Measurements from ENCODE around the gene ITM2C. TPM values are rescaled to one million over a fixed set of nuclear protein-coding genes. Genes with fewer than 3 reads are reported as not detected.

ITM2C gene
- total RNA-seq, 2 experiments from 2014 or later: 19.8 to 21.5 TPM

DNA sequence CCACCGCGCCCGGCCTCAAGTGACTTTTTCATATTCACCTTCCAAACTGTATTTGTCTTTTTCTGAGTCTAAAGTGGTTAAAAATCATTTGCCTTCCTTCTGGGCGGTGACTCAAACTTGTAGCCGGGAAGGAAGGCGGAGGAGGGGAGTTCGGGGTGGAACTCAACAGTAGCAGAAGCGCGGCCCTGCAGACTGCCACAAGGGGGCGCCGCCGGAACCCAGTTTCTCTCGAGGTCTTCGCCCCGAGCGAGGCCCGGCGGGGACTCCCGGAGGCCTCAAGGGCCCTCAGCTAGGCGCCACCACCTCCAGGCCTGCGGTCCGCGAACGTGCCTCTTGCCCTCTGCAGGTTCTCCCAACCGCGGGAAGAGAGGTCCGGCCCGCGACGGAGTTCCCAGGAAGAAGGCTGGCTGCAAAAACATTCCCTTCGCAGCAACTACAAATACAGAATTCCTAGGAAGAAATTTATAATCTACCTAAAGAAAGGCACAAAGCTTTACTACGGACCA lies 16.8 kb upstream of the ITM2C start:
- H3K4me3 ChIP-seq (ENCODE audit: low read length): no peak overlapping the region
- H3K36me3 Mint-ChIP-seq (ENCODE audit: low read depth): no peaks in the 10 kb centered on the region
- H3K4me1 ChIP-seq (ENCODE audit: insufficient read depth, low read length): peaks cover 13% of the 10 kb centered on the region
- no peak overlapping the region for H3K27ac Mint-ChIP-seq
- ChIA-PET CTCF (interaction anchor here (0.7 to 1.3 kb wide), 6 partner anchors 15 to 578 kb away, joined by 3 to 5 read pairs (median 3); partner anchors contain the start of gene GPR55), POLR2A (interaction anchor here (0.6 to 1.1 kb wide), 3 partner anchors 110 to 161 kb away, joined by 3 to 4 read pairs (median 3); no protein-coding TSS in a partner anchor)
- peaks cover 5% of the 10 kb centered on the region for H3K4me1 Mint-ChIP-seq (ENCODE audit: low read depth)
- no peaks in the 10 kb centered on the region for H3K9me3 Mint-ChIP-seq
- no peak overlapping the region for H3K27ac ChIP-seq (ENCODE audit: low read depth in 1 of 2, low read length in 2 of 2)
- ATAC-seq (ENCODE audit: poor library complexity): peak; percentile 92
- H3K36me3 ChIP-seq (ENCODE audit: insufficient read depth, low read length): no peaks in the 10 kb centered on the region
- H3K9me3 ChIP-seq (ENCODE audit: control insufficient read depth in 1 of 2, insufficient read depth in 1 of 2, low read length in 2 of 2): peaks cover 5 to 11% of the 10 kb centered on the region in 2 experiments
- peaks cover 37% of the 10 kb centered on the region for H3K27me3 Mint-ChIP-seq
- H3K27me3 ChIP-seq (ENCODE audit: control insufficient read depth in 1 of 2, insufficient read depth in 2 of 2, low read length in 2 of 2): peaks cover 3 to 7% of the 10 kb centered on the region in 2 experiments
- DNase-seq: peak; percentile 76 to 93 (median 82)
- intact Hi-C loops (cut with DNase I, micrococcal nuclease): loop anchor here (1.0 to 5.0 kb wide), 4 partner anchors 23 to 139 kb away; no protein-coding TSS in a partner anchor
- H3K4me3 Mint-ChIP-seq: no peak overlapping the region
- TF ChIP-seq, protein P1, sequence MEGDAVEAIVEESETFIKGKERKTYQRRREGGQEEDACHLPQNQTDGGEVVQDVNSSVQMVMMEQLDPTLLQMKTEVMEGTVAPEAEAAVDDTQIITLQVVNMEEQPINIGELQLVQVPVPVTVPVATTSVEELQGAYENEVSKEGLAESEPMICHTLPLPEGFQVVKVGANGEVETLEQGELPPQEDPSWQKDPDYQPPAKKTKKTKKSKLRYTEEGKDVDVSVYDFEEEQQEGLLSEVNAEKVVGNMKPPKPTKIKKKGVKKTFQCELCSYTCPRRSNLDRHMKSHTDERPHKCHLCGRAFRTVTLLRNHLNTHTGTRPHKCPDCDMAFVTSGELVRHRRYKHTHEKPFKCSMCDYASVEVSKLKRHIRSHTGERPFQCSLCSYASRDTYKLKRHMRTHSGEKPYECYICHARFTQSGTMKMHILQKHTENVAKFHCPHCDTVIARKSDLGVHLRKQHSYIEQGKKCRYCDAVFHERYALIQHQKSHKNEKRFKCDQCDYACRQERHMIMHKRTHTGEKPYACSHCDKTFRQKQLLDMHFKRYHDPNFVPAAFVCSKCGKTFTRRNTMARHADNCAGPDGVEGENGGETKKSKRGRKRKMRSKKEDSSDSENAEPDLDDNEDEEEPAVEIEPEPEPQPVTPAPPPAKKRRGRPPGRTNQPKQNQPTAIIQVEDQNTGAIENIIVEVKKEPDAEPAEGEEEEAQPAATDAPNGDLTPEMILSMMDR (IDR thresholded peaks at IDR 0.05): peak; percentile 90

DNA sequence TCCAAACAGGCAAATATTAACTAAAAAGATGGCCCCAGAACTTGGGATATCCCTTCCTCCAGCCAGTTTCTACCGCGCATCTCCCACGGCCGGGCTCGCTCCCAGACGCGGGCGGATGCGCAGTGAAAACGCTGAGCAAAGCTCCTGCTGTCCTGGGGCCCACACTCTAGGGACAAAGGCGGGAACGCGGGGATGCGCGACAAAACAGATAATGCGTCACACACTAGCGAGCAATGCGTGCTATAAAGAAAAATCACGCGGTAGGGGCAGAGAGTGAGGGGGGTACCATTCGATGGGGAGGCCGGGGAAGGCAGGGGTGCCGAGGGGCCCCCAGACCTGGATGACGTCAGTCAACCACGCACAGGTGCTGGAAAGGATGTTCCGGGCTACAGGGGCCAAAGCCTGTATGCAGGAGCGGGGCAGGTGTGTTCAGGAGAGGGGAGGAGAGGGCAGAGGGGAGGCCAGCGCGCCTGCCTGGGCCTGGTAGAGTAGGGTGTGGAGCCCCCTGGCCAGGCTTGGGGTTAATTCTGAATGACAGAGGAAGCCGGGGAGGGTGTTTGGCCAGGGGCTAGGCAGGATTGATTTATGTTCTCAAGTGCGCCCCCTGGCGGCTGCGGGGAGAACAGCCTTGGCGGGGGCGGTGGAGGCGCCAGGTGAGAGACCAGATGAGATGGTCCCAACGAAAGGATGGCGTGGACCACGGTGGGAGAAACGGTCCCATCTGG lies 14.9 kb upstream of the ITM2C start:
- Mint-ChIP-seq H3K27ac (no peak overlapping the region), H3K4me3 (no peak overlapping the region), H3K27me3 (peaks cover 43% of the 10 kb centered on the region), H3K9me3 (no peaks in the 10 kb centered on the region), H3K36me3 (ENCODE audit: low read depth) (no peaks in the 10 kb centered on the region), H3K4me1 (ENCODE audit: low read depth) (peaks cover 5% of the 10 kb centered on the region)
- peaks cover 5 to 11% of the 10 kb centered on the region in 2 experiments for H3K9me3 ChIP-seq (ENCODE audit: control insufficient read depth in 1 of 2, insufficient read depth in 1 of 2, low read length in 2 of 2)
- CTCF ChIA-PET: interaction anchor here (1.1 to 1.6 kb wide), 3 partner anchors 26 to 138 kb away, joined by 3 to 4 read pairs (median 4); no protein-coding TSS in a partner anchor
- no peaks in the 10 kb centered on the region for H3K36me3 ChIP-seq (ENCODE audit: insufficient read depth, low read length)
- TF ChIP-seq, protein P1 (IDR thresholded peaks at IDR 0.05): peak; percentile 94
- H3K4me1 ChIP-seq (ENCODE audit: insufficient read depth, low read length): peaks cover 13% of the 10 kb centered on the region
- DNase-seq (peak; percentile 49 to 80 (median 63)), ATAC-seq (ENCODE audit: poor library complexity) (peak; percentile 54)
- H3K27ac ChIP-seq (ENCODE audit: low read depth in 1 of 2, low read length in 2 of 2): no peak overlapping the region
- H3K4me3 ChIP-seq (ENCODE audit: low read length): no peak overlapping the region
- H3K27me3 ChIP-seq (ENCODE audit: control insufficient read depth in 1 of 2, insufficient read depth in 2 of 2, low read length in 2 of 2): peaks cover 3 to 9% of the 10 kb centered on the region in 2 experiments
- intact Hi-C loops (cut with DNase I, micrococcal nuclease): loop anchor here (5.0 kb wide), 2 partner anchors 63 to 73 kb away; no protein-coding TSS in a partner anchor
- POLR2A ChIA-PET: interaction anchor here (1.0 kb wide), 1 partner anchor 203 kb away, joined by 3 read pairs; no protein-coding TSS in a partner anchor

DNA sequence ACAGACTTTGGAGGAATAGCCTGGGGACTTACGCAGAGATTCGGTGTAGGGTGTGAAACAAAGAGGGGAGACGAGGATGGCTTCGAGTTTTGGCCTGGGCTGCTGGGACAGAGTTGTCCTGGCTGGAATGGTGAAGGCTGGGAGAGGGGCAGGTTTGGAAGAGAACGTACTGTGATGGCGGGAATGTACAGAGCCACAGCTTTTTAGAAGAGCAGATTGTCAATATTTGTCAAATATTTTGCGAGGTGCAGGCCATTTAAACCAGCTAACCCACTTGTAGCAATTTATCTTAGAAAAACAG lies 14.4 kb upstream of the ITM2C start:
- Mint-ChIP-seq H3K9me3 (no peaks in the 10 kb centered on the region), H3K27me3 (peaks cover 43% of the 10 kb centered on the region), H3K4me3 (no peak overlapping the region), H3K36me3 (ENCODE audit: low read depth) (no peaks in the 10 kb centered on the region), H3K4me1 (ENCODE audit: low read depth) (peaks cover 5% of the 10 kb centered on the region), H3K27ac (no peak overlapping the region)
- DNase-seq: peak in 1 of 14 experiments; percentile 16
- Histone ChIP-seq H3K27ac (ENCODE audit: low read depth in 1 of 2, low read length in 2 of 2) (no peak overlapping the region), H3K27me3 (ENCODE audit: control insufficient read depth in 1 of 2, insufficient read depth in 2 of 2, low read length in 2 of 2) (peaks cover 3 to 9% of the 10 kb centered on the region in 2 experiments), H3K4me3 (ENCODE audit: low read length) (no peak overlapping the region), H3K9me3 (ENCODE audit: control insufficient read depth in 1 of 2, insufficient read depth in 1 of 2, low read length in 2 of 2) (peaks cover 5 to 11% of the 10 kb centered on the region in 2 experiments), H3K36me3 (ENCODE audit: insufficient read depth, low read length) (no peaks in the 10 kb centered on the region), H3K4me1 (ENCODE audit: insufficient read depth, low read length) (peaks cover 13% of the 10 kb centered on the region)
- ChIA-PET POLR2A (interaction anchor here (1.1 kb wide), 1 partner anchor 15 kb away, joined by 3 read pairs; the partner anchor contains the start of gene ITM2C), CTCF (interaction anchor here (0.7 to 1.6 kb wide), 4 partner anchors 25 to 137 kb away, joined by 3 to 4 read pairs (median 4); no protein-coding TSS in a partner anchor)
- TF ChIP-seq, protein P1 (IDR thresholded peaks at IDR 0.05): no peak
- no peak for ATAC-seq (ENCODE audit: poor library complexity)
- intact Hi-C loops (cut with DNase I, micrococcal nuclease): no loop called here
